Activated naive CD8-positive, alpha-beta T cell treated with anti-CD3 and anti-CD28 coated beads, Interleukin-2, amount 10 ng/mL, durations not matched to agents 7 days and 5 days (primary cell): ENCODE measurements around the gene EXD3. TPM values are rescaled to one million over a fixed set of nuclear protein-coding genes. Genes with fewer than 3 reads are reported as not detected.
A peak's percentile ranks its signal among the peaks of the same experiment; 100 is the strongest.

ENCODE experiments used
- ATAC-seq: fragments of 150-1000 bp; cut with Tn5 transposase; one replicate; pipeline ENCODE4 v1.10.0; 2021; ENCODE audit warnings: low read depth, moderate library complexity
- POLR2A ChIA-PET: fragments of 350-600 bp; sonication (Branson Sonifier 250); formaldehyde crosslinking; loops from one replicate; lab custom pipeline; 2021; ENCODE audit warnings: antibody characterized with exemption; lab: Charles Lee
- DNase-seq: peaks from one replicate; pipeline ENCODE4 v3.0.0; 2021
- H3K27ac Mint-ChIP-seq: one replicate; pipeline ENCODE4 v1.8.0; 2022; ENCODE audit warnings: mild to moderate bottlenecking, mixed read lengths
- H3K27me3 Mint-ChIP-seq: one replicate; pipeline ENCODE4 v1.8.0; 2022; ENCODE audit warnings: mild to moderate bottlenecking, moderate library complexity, mixed read lengths
- H3K36me3 Mint-ChIP-seq: one replicate; pipeline ENCODE4 v1.8.0; 2021; ENCODE audit warnings: mild to moderate bottlenecking, mixed read lengths
- H3K4me1 Mint-ChIP-seq: one replicate; pipeline ENCODE4 v1.8.0; 2021; ENCODE audit warnings: mixed read lengths
- H3K4me3 Mint-ChIP-seq: one replicate; pipeline ENCODE4 v1.8.0; 2022; ENCODE audit warnings: mild to moderate bottlenecking, moderate library complexity, mixed read lengths
- H3K9me3 Mint-ChIP-seq: one replicate; pipeline ENCODE4 v1.8.0; 2021; ENCODE audit warnings: mixed read lengths
- total RNA-seq, 2 experiments: library from RNA; stranded (reverse); gene quantifications; one replicate each; pipeline ENCODE4 v1.2.3, GENCODE V29; 2021

EXD3 gene
- total RNA-seq, 2 experiments from 2014 or later: 23.4 to 24.7 TPM

GRCh38 chr9:137325799-137326198 is 97.2 kb downstream of the EXD3 start:
- no peak for DNase-seq
- Mint-ChIP-seq H3K9me3 (peaks cover 5% of the 10 kb centered on the region), H3K27ac (no peak overlapping the region), H3K4me1 (peaks cover 13% of the 10 kb centered on the region), H3K27me3 (peaks cover 3% of the 10 kb centered on the region), H3K4me3 (no peak overlapping the region), H3K36me3 (no peaks in the 10 kb centered on the region)
- POLR2A ChIA-PET: no interaction called here
- no peak for ATAC-seq

GRCh38 chr9:137325124-137325523 is 97.8 kb downstream of the EXD3 start:
- POLR2A ChIA-PET: interaction anchor here (1.2 kb wide), 1 partner anchor 21 kb away, joined by 4 read pairs; no protein-coding TSS in a partner anchor

DNA sequence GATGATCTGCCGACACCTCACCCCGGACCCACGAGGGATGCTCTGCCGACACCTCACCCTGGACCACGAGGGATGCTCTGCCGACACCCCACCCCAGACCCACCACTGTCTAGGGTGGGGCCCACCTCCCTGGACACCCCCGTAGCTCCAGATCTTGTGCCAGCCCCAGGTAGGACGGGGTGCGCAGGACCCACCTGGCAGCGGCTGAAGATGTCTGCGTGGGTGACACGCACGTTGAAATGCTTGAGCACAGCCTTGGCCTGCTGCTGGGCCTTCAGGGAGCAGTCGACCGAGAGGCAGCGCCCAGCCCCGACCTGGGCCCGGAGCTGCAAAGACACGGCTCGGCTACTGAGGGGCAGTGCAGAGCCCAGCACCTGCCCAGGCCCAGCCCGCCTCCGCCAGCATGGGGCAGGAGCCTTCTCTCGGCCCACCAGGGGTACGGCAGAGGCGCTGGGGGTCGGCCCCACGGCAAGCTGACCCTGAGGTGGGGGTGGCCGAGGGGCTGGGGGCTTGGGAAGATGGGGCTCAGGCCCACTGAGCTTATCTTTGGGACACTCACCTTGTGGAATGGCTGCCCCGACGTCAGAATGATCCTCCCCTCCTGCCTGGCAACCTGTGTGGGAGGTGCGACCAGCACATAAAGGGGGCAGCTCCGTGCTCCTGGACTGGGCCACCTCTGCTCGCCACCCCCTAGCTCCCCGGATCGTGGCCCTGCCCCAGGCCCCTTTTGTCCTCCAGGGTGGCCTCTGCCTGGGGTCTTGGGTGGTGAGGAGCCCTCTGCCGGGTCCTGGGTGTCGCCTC is 99.2 kb downstream of the EXD3 start:
- Mint-ChIP-seq H3K36me3 (no peaks in the 10 kb centered on the region), H3K9me3 (no peaks in the 10 kb centered on the region), H3K27ac (no peak overlapping the region), H3K4me1 (peaks cover 18% of the 10 kb centered on the region), H3K27me3 (peaks cover 3% of the 10 kb centered on the region), H3K4me3 (no peak overlapping the region)
- ATAC-seq (no peak), DNase-seq (no peak)
- POLR2A ChIA-PET: interaction anchor here (1.1 to 1.2 kb wide), 2 partner anchors 8 to 19 kb away, joined by 3 to 4 read pairs; no protein-coding TSS in a partner anchor

More at GRCh38 chr9:137325124-137325523, 97.8 kb downstream of the EXD3 start:
- ATAC-seq (no peak), DNase-seq (no peak)
- Mint-ChIP-seq H3K27me3 (peaks cover 3% of the 10 kb centered on the region), H3K27ac (no peak overlapping the region), H3K9me3 (no peaks in the 10 kb centered on the region), H3K4me3 (no peak overlapping the region), H3K36me3 (no peaks in the 10 kb centered on the region), H3K4me1 (peaks cover 15% of the 10 kb centered on the region)

DNA sequence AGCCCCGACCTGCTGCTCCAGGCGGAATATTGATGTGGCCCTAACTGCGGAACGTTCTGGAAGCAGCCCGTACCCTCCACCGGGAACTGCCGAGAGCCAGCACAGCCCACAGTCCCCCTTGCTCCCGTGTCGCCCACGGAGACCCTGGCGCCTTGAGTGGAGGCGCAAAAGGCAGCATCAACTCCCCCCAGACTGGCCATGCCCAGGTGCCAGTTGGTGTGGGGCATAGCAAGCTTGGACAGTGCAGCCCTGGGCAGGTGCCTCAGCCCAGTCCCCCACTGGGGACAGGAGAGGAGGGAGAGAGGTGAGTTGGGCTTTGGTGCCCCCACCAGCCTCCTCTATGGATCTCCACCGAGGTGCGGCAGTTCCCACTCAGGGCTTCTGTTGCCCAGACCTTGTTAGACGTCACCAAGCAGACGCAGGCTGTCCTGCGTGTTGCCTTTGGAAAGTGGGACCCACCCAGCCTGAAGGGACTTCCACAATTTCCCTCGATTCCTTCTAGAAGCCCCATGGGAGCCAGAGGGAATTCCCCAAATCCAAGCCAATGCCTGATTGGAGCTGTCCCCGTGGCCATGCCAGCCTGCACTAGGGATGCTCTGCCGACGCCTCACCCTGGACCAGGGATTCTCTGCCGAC is 101.1 kb downstream of the EXD3 start:
- no peak for ATAC-seq

DNA sequence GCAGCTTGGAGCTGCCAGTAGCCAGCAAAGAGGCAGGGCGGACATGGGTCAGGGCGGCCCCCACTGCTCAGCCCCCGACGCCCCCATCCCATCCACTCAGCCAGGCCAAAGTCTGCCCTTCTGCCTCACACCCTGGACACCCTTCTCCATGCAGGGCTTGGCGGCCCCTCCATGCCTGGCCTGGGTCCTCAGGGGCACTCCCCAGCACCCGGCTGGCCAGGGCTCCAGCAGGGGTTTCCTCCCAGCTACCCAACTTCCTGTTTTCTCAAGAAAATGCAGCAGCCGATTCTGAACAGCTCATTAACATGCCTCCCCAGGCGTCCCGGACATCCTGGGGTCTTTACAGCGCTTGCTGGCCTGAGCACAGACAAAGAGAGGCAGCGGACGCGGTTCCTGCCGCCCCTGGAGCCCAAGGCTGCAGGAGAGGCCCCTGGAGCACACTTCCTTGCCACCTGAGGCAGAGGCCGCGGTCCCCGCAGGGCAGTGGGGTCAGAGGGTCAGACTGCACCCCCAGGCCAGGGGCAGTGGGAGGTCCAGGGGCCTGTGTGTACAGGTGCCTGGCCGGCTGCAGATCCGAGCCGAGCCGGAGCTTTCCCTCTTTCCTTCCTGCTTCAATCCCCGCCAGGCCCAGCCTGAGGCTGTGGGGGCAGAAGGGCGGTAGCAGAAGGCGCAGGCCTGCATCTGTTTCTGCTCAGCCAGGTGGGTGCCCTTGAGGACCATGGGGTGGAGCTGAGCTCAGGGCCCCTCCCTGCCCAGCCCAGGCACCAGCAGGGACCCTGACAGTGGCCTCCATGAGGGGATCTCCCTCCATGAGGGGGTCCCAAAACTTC is 102.2 kb downstream of the EXD3 start:
- POLR2A ChIA-PET: interaction anchor here (0.7 to 1.7 kb wide), 8 partner anchors 10 to 231 kb away, joined by 3 to 9 read pairs (median 6); partner anchors contain the start of genes EXD3, MRPL41, NOXA1 and NRARP
- H3K4me1 Mint-ChIP-seq: peaks cover 9% of the 10 kb centered on the region
- no peaks in the 10 kb centered on the region for H3K36me3 Mint-ChIP-seq
- peak; percentile 67 for DNase-seq
- H3K27ac Mint-ChIP-seq: peak overlapping the region; percentile 95
- ATAC-seq: peak; percentile 79
- peak overlapping the region; percentile 70 for H3K4me3 Mint-ChIP-seq
- no peaks in the 10 kb centered on the region for H3K9me3 Mint-ChIP-seq
- H3K27me3 Mint-ChIP-seq: peaks cover 3% of the 10 kb centered on the region

More for the DNA sequence above, 101.1 kb downstream of the EXD3 start:
- POLR2A ChIA-PET: no interaction called here
- Mint-ChIP-seq H3K9me3 (no peaks in the 10 kb centered on the region), H3K27me3 (peaks cover 3% of the 10 kb centered on the region), H3K27ac (no peak overlapping the region), H3K4me3 (no peak overlapping the region), H3K36me3 (no peaks in the 10 kb centered on the region), H3K4me1 (peaks cover 18% of the 10 kb centered on the region)
- DNase-seq: no peak

DNA sequence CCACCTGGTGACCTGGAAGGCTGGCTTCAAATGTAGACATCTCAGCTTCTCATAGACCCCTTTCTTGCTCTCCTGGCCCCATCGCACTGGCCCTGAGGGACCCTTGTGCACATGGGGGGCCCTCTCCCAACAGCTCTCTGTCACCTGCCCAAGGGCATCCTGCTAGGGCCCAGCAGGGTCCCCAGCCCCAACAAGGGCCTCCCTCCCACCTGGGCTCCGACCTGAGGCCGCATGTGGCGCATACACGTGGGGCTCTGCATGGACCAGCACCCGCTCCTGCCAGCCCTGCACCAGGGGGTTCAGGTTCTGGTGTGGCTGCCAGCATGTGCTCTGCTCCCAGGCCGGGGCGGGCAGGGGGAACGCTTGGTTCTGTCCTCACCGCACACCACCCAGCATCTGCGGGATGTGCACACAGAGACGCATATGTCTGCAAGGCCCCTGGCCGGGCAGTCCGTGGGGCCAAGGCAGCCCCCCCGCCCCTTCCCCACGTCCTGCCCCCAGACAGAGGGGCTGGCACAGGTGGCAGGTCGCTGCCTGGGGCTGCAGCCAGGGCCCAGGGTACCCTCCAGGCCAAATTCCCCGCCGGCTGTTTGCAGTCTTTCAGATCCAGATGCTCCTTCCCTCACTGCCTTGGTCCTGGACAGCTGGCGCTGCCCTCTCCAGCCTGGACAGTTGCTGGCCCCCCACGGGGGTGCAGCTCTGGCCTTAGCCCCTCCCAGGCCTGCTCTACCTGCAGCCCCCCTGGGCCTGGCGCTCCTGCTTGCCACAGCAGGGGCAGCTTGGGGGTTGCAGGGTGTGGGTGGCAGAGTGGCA is 103.0 kb downstream of the EXD3 start:
- peaks cover under 1% of the 10 kb centered on the region for H3K27me3 Mint-ChIP-seq
- H3K27ac Mint-ChIP-seq: peak overlapping the region; percentile 95
- H3K36me3 Mint-ChIP-seq: no peaks in the 10 kb centered on the region
- no peaks in the 10 kb centered on the region for H3K9me3 Mint-ChIP-seq
- H3K4me1 Mint-ChIP-seq: peaks cover 9% of the 10 kb centered on the region
- POLR2A ChIA-PET: interaction anchor here (0.7 to 1.7 kb wide), 9 partner anchors 10 to 232 kb away, joined by 3 to 9 read pairs (median 6); partner anchors contain the start of genes EXD3, MRPL41, NOXA1 and NRARP
- peak overlapping the region; percentile 70 for H3K4me3 Mint-ChIP-seq
- ATAC-seq: no peak
- peak; percentile 41 for DNase-seq

DNA sequence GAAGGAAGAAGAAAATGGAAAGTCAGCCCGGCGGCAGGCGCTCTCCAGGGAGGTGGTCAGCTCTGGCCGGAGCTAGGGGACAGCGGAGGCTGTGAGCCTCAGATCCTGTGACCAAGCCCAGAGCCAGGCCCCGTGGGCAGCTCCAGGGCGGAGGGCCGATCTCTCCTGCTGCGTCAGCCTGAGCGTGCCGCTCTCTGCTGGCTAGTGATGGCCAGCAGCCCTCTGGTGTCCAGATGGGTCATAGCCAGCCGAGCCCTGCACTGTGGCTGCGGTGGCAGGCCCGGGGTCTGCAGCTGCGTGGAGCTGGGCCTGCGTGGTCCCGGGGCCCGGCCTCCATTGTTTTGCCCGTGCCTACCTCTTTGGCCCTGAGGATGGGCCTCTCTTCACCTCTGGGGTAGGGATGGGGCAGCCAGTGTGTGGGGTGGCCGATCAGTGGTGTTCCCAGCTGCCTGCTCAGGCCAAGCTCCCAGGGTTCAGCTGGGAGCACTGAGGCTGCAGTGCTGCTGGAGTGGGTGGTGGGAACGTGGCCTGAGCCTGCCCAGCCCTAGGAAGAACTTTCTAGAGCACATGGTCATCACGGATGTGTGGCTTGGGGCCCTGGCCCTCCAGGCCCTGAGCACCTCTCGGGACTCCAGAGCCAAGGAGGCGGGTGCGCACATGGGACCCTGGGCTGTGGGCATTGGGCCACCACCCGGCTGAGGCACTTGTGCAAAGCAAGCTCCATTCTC is 103.8 kb downstream of the EXD3 start:
- DNase-seq (peak; percentile 31), ATAC-seq (no peak)
- Mint-ChIP-seq H3K9me3 (no peaks in the 10 kb centered on the region), H3K27me3 (no peaks in the 10 kb centered on the region), H3K4me1 (peaks cover 9% of the 10 kb centered on the region), H3K27ac (peak overlapping the region; percentile 67), H3K36me3 (no peaks in the 10 kb centered on the region), H3K4me3 (no peak overlapping the region)
- POLR2A ChIA-PET: interaction anchor here (0.6 to 1.1 kb wide), 2 partner anchors 96 to 235 kb away, joined by 3 read pairs; no protein-coding TSS in a partner anchor

GRCh38 chr9:137318602-137319001 is 104.4 kb downstream of the EXD3 start:
- H3K27me3 Mint-ChIP-seq: no peaks in the 10 kb centered on the region
- H3K9me3 Mint-ChIP-seq: no peaks in the 10 kb centered on the region
- peaks cover 9% of the 10 kb centered on the region for H3K4me1 Mint-ChIP-seq
- no peak overlapping the region for H3K4me3 Mint-ChIP-seq
- POLR2A ChIA-PET: interaction anchor here (0.6 kb wide), 1 partner anchor 235 kb away, joined by 3 read pairs; no protein-coding TSS in a partner anchor
- H3K36me3 Mint-ChIP-seq: no peaks in the 10 kb centered on the region
- no peak overlapping the region for H3K27ac Mint-ChIP-seq
- DNase-seq: no peak
- no peak for ATAC-seq

DNA sequence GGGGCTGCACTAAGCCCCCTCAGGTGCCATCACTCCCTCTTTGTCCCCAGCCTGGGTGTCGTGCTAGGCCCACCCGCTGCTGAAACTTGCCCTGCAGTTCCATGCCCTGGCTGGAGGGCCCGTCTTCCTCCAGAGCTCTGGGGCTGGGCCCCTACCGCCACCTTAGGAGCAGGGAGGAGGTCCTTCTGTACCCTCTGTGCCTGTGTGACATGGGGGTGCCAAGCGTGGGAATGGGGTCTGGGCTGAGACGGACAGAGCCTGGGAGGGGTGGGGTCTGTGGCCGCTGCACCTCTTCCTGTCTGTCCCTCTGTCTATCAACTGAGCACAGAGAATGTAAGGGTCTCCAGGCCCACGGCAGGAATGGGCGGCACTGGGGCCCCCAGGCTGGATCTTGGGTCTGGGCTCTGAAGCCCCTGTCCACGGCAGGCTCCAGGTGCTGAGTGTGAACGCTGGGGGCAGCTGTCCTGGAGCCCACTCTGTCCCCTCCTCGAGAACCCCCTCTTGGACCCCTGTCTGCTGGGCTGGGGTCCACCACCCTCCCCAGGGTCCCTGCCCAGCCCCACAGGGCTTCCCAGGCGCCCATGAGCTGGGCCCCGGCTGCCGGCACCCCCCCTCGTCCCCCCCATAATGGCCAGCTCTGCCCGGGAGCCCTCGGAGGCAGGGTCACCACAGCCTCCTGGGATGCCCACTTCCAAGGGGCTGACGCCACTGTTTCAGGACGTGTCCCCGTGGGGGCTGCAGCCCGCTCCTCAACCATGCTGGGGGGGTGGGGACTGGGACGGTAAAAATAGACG is 105.0 kb downstream of the EXD3 start:
- no peaks in the 10 kb centered on the region for H3K27me3 Mint-ChIP-seq
- no peaks in the 10 kb centered on the region for H3K9me3 Mint-ChIP-seq
- H3K27ac Mint-ChIP-seq: no peak overlapping the region
- peak; percentile 34 for DNase-seq
- no peak overlapping the region for H3K4me3 Mint-ChIP-seq
- no peaks in the 10 kb centered on the region for H3K36me3 Mint-ChIP-seq
- POLR2A ChIA-PET: no interaction called here
- ATAC-seq: no peak
- peaks cover 9% of the 10 kb centered on the region for H3K4me1 Mint-ChIP-seq

GRCh38 chr9:137317021-137317717 is 105.8 kb downstream of the EXD3 start:
- Mint-ChIP-seq H3K27me3 (no peaks in the 10 kb centered on the region), H3K4me1 (peaks cover 9% of the 10 kb centered on the region), H3K4me3 (peak overlapping the region; percentile 61), H3K36me3 (no peaks in the 10 kb centered on the region), H3K9me3 (no peaks in the 10 kb centered on the region), H3K27ac (peak overlapping the region; percentile 75)
- POLR2A ChIA-PET: interaction anchor here (0.9 to 2.2 kb wide), 3 partner anchors 9 to 15 kb away, joined by 3 to 16 read pairs (median 5); partner anchors contain the start of gene NRARP
- no peak for ATAC-seq
- DNase-seq: no peak
